Astrocyte (in vitro differentiated cells and primary cell): ENCODE measurements around the gene EMX2. TPM values are rescaled to one million over a fixed set of nuclear protein-coding genes. Genes with fewer than 3 reads are reported as not detected.

Experiments
- DNase-seq: peaks from one replicate; pipeline ENCODE4 v3.0.0-alpha.2; 2010; ENCODE audit warnings: low read depth
- FAIRE-seq: peaks from 2 replicates; lab custom pipeline; 2011; peaks lifted over from hg19 to GRCh38; lab: Jason Lieb, UNC
- H2AFZ ChIP-seq: 2 replicates; pipeline ENCODE4 v1.6.0; 2012; ENCODE audit warnings: low read depth, low read length, inconsistent platforms
- H3K27ac ChIP-seq: 2 replicates; pipeline ENCODE4 v1.5.1; 2011; ENCODE audit warnings: low read depth, low read length, inconsistent platforms
- H3K27me3 ChIP-seq: 2 replicates; pipeline ENCODE4 v1.6.0; 2011; ENCODE audit warnings: low read length, inconsistent platforms; ENCODE audit not compliant: insufficient read depth
- H3K36me3 ChIP-seq: 2 replicates; pipeline ENCODE4 v1.5.1; 2011; ENCODE audit warnings: low read length, inconsistent platforms; ENCODE audit not compliant: insufficient read depth
- H3K4me1 ChIP-seq: 2 replicates; pipeline ENCODE4 v1.5.1; 2011; ENCODE audit warnings: low read length, inconsistent platforms; ENCODE audit not compliant: insufficient read depth
- H3K4me2 ChIP-seq: 2 replicates; pipeline ENCODE4 v1.6.0; 2012; ENCODE audit warnings: low read length, inconsistent platforms
- H3K4me3 ChIP-seq: 2 replicates; pipeline ENCODE4 v1.5.1; 2011; ENCODE audit warnings: low read depth, mild to moderate bottlenecking, low read length, inconsistent platforms; ENCODE audit not compliant: insufficient read depth
- H3K79me2 ChIP-seq: 2 replicates; pipeline ENCODE4 v1.6.0; 2012; ENCODE audit warnings: mild to moderate bottlenecking, low read length, inconsistent platforms; ENCODE audit not compliant: insufficient read depth
- H3K9ac ChIP-seq: 2 replicates; pipeline ENCODE4 v1.6.0; 2012; ENCODE audit warnings: mild to moderate bottlenecking, low read length, inconsistent platforms
- H3K9me3 ChIP-seq: 2 replicates; pipeline ENCODE4 v1.5.1; 2012; ENCODE audit warnings: low read depth, mild to moderate bottlenecking, low read length, inconsistent platforms; ENCODE audit not compliant: insufficient read depth
- H4K20me1 ChIP-seq: 2 replicates; pipeline ENCODE4 v1.6.0; 2012; ENCODE audit warnings: low read length, inconsistent platforms; ENCODE audit not compliant: insufficient read depth
- H3K27ac Mint-ChIP-seq: one replicate; pipeline ENCODE4 v1.8.0; 2021; ENCODE audit warnings: mild to moderate bottlenecking, mixed read lengths; ENCODE audit not compliant: unreplicated experiment
- H3K27me3 Mint-ChIP-seq: one replicate; pipeline ENCODE4 v1.8.0; 2021; ENCODE audit warnings: low read depth, mixed read lengths; ENCODE audit not compliant: unreplicated experiment
- H3K36me3 Mint-ChIP-seq: one replicate; pipeline ENCODE4 v1.8.0; 2021; ENCODE audit warnings: low read depth, mixed read lengths; ENCODE audit not compliant: unreplicated experiment
- H3K4me1 Mint-ChIP-seq: one replicate; pipeline ENCODE4 v1.8.0; 2021; ENCODE audit warnings: low read depth, mixed read lengths; ENCODE audit not compliant: unreplicated experiment
- H3K4me3 Mint-ChIP-seq: one replicate; pipeline ENCODE4 v1.8.0; 2021; ENCODE audit warnings: mild to moderate bottlenecking, moderate library complexity, mixed read lengths; ENCODE audit not compliant: unreplicated experiment
- H3K9me3 Mint-ChIP-seq: one replicate; pipeline ENCODE4 v1.8.0; 2021; ENCODE audit warnings: mild to moderate bottlenecking, mixed read lengths; ENCODE audit not compliant: unreplicated experiment
- CTCF ChIP-seq: IDR thresholded peaks from 2 replicates; pipeline ENCODE4 v1.5.1; 2011; ENCODE audit warnings: low read depth, mild to moderate bottlenecking, inconsistent platforms, low read length, moderate library complexity; ENCODE audit not compliant: insufficient read depth
- EZH2 ChIP-seq: IDR thresholded peaks from 2 replicates; pipeline ENCODE4 v1.6.1; 2012; ENCODE audit warnings: mild to moderate bottlenecking, low read length, inconsistent platforms; ENCODE audit not compliant: insufficient read depth
- total RNA-seq: library from RNA; stranded (reverse); gene quantifications from 2 replicates; pipeline ENCODE4 v1.2.1, GENCODE V29; 2021

The EMX2 gene
- total RNA-seq, 1 donor from 2014 or later, result not detected

GRCh38 chr10:117500456-117500855, 42.1 kb upstream of the EMX2 start:
- H3K4me3 Mint-ChIP-seq, result no peak overlapping the region
- no peak overlapping the region for H3K4me3 ChIP-seq
- H3K36me3 ChIP-seq, result no peaks in the 10 kb centered on the region
- H3K36me3 Mint-ChIP-seq, result no peaks in the 10 kb centered on the region
- FAIRE-seq (no peak), DNase-seq (no peak)
- H3K79me2 ChIP-seq, result no peaks in the 10 kb centered on the region
- TF ChIP-seq CTCF (no peak), EZH2 (no peak)
- no peaks in the 10 kb centered on the region for H3K4me1 ChIP-seq
- H3K4me2 ChIP-seq, result no peak overlapping the region
- H3K9me3 Mint-ChIP-seq, result no peaks in the 10 kb centered on the region
- no peaks in the 10 kb centered on the region for H3K9me3 ChIP-seq
- no peak overlapping the region for H2AFZ ChIP-seq
- no peaks in the 10 kb centered on the region for H3K27me3 ChIP-seq
- no peak overlapping the region for H3K27ac ChIP-seq
- peaks cover 9% of the 10 kb centered on the region for H3K4me1 Mint-ChIP-seq
- peaks cover 5% of the 10 kb centered on the region for H4K20me1 ChIP-seq
- H3K27me3 Mint-ChIP-seq, result peaks cover 34% of the 10 kb centered on the region
- no peak overlapping the region for H3K27ac Mint-ChIP-seq
- no peak overlapping the region for H3K9ac ChIP-seq

GRCh38 chr10:117501460-117502035, 41.0 kb upstream of the EMX2 start:
- Mint-ChIP-seq H3K27me3 (peaks cover 42% of the 10 kb centered on the region), H3K4me1 (peaks cover 9% of the 10 kb centered on the region), H3K27ac (no peak overlapping the region), H3K4me3 (no peak overlapping the region), H3K36me3 (no peaks in the 10 kb centered on the region), H3K9me3 (no peaks in the 10 kb centered on the region)
- no peaks in the 10 kb centered on the region for H3K36me3 ChIP-seq
- H3K27me3 ChIP-seq, result no peaks in the 10 kb centered on the region
- H3K4me1 ChIP-seq, result no peaks in the 10 kb centered on the region
- TF ChIP-seq CTCF (no peak), EZH2 (no peak)
- no peaks in the 10 kb centered on the region for H4K20me1 ChIP-seq
- H3K4me3 ChIP-seq, result no peak overlapping the region
- FAIRE-seq (no peak), DNase-seq (no peak)
- H2AFZ ChIP-seq, result no peak overlapping the region
- no peak overlapping the region for H3K4me2 ChIP-seq
- H3K9ac ChIP-seq, result no peak overlapping the region
- no peaks in the 10 kb centered on the region for H3K9me3 ChIP-seq
- no peak overlapping the region for H3K27ac ChIP-seq
- H3K79me2 ChIP-seq, result no peaks in the 10 kb centered on the region

- H3K4me1 Mint-ChIP-seq, result peaks cover 9% of the 10 kb centered on the region
- no peak overlapping the region for H3K27ac Mint-ChIP-seq
- TF ChIP-seq CTCF (no peak), EZH2 (no peak)
- H3K27me3 ChIP-seq, result no peaks in the 10 kb centered on the region
- H3K4me1 ChIP-seq, result no peaks in the 10 kb centered on the region
- peaks cover 42% of the 10 kb centered on the region for H3K27me3 Mint-ChIP-seq
- H3K79me2 ChIP-seq, result no peaks in the 10 kb centered on the region
- FAIRE-seq (no peak), DNase-seq (no peak)
- no peak overlapping the region for H3K27ac ChIP-seq
- H3K4me3 ChIP-seq, result no peak overlapping the region
- no peaks in the 10 kb centered on the region for H4K20me1 ChIP-seq
- no peak overlapping the region for H3K4me2 ChIP-seq
- no peaks in the 10 kb centered on the region for H3K9me3 Mint-ChIP-seq
- no peaks in the 10 kb centered on the region for H3K36me3 Mint-ChIP-seq
- no peak overlapping the region for H2AFZ ChIP-seq
- no peaks in the 10 kb centered on the region for H3K9me3 ChIP-seq
- no peak overlapping the region for H3K9ac ChIP-seq
- no peak overlapping the region for H3K4me3 Mint-ChIP-seq
- H3K36me3 ChIP-seq, result no peaks in the 10 kb centered on the region
Measured at GRCh38 chr10:117502421-117503243, 39.9 kb upstream of the EMX2 start.
